ENCODE measurements around the gene RAB11FIP4.
"Not testable (repeated sequence)": the region's sequence is repeated elsewhere in the genome, so short reads cannot be mapped to it uniquely, and the experiment has no call there.

Gene RAB11FIP4

DNA sequence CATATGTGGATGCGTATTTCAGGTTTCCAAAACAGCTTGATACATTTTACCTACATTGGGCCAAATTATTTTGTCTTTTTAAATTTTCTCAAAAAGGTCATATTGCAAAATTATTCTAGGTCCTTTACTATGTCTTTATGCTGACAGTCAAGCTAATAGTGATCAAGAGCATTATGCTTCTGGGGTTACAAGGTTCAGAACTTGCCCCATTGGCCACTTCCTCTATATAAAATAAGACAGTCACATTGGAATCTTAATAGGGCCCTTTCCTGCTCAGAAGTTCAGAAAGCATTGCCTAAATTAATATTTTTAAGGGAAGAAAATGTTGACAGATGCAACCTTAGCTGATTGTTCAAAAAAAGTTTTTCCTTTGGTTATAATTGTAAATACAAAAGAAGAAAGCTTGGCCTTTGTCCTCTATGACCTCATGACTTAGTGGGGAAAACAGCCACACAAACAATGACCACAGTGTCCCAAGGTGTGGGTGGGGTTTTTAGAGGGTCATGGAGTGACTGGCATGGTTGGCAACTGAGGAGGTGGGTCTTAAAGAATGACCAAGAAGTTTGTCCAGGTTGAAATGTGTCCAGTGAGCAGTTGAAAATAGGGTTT is 11.8 kb upstream of the RAB11FIP4 start:
- H3K4me3 ChIP-seq (ENCODE audit: low read depth, low read length), result no peak overlapping the region
- TF ChIP-seq CTCF (IDR thresholded peaks at IDR 0.05; ENCODE audit: borderline replicate concordance, insufficient read depth, low read depth, low read length), result no peak

GRCh38 chr17:31381165-31381668 is 10.3 kb upstream of the RAB11FIP4 start:
- no peak overlapping the region for H3K4me3 ChIP-seq (ENCODE audit: low read depth, low read length)
- no peak for TF ChIP-seq CTCF (IDR thresholded peaks at IDR 0.05; ENCODE audit: borderline replicate concordance, insufficient read depth, low read depth, low read length)

DNA sequence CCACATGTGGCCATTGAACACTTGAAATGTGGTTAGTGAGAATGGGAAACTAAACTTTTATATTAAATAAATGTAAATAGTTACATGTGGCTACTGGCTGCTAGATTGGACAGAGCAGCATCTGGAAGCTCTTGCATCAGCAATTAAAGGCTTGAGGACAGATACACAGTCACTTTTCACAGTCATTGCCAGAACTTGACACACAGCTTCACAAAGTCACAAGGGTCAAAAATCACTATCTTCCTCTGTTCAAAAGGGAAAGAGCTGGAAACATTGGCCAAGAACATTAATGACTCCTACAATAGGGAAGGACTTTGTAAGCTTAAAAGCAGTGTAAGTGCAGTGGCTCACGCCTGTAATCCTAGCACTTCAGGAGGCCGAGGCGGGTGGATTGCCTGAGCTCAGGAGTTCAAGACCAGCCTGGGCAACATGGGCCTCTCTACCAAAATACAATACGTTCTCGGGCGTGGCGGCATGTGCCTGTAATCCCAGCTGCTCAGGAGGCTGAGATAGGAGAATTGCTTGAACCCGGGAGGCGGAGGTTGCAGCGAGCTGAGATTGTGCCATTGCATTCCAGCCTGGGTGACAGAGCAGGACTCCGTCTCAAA is 8.7 kb upstream of the RAB11FIP4 start:
- H3K4me3 ChIP-seq (ENCODE audit: low read depth, low read length), result not testable (repeated sequence)

GRCh38 chr17:31383488-31383887 is 8.0 kb upstream of the RAB11FIP4 start:
- H3K4me3 ChIP-seq (ENCODE audit: low read depth, low read length), result not testable (repeated sequence)

DNA sequence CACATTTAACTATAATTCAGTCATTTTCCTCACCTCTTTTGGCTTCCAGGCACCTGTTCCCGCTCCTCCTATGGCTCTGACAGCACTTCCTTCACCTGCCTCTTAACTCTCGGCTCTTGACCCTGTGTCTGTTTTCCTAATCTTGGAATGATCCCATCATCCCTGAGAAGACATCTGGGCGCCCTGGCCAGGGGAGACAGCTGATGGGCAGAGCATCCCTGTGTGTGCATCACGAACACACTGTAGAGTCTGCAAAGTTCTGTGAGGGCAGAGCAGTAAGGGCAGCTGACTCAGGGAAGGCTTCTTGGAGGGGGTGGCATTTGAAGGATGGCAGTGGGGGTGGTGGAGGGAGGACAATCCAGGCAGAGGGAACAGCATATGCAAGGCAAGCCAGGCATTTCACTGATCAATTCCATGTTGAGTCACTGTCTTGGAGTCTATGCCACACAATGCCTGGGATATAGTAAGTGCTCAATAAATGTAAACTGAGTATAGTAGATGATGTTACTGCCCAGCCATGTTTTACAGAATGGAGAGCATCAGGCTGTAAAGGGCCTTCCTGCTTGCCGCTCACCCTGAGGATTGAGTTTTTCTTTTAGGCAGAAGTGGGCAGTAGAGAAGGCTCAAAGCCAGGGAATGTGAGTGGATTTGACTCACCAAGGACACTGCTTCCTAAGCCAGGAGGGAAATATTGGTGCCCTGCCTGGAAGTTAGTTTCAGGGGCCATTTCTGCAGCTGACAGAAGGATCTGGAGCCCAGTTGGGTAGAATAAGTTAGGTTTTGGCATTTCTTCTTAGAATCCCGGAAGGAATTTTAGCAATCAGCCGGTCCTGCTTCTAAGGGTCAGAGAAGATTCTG is 5.8 kb upstream of the RAB11FIP4 start:
- no peak for TF ChIP-seq CTCF (IDR thresholded peaks at IDR 0.05; ENCODE audit: borderline replicate concordance, insufficient read depth, low read depth, low read length)
- H3K4me3 ChIP-seq (ENCODE audit: low read depth, low read length), result no peak overlapping the region

DNA sequence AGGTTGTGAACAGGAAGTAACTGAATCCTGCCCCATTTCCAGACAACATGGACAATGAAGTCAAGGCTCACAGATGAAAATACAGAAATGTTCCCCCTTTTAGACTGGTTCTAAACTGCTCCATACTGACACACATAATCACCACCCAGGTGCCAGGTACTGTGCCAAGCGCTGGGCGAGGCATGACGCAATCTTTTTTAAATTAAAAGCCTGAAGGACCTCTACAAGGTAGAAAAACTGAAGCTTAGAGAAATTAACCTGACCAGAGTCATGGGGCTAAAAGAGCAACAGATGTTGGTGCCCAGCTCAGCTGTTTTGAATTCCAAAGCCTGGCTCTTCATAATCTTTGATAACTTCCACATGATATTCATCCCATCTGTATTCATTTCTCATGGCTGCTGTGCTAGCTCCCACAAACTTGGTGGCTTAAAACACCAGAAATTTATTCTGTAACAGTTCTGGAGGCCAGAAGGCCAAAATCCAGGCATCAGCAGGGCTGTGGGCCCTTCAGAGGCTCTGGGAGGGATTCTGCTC is 4.9 kb upstream of the RAB11FIP4 start:
- no peak for TF ChIP-seq CTCF (IDR thresholded peaks at IDR 0.05; ENCODE audit: borderline replicate concordance, insufficient read depth, low read depth, low read length)
- H3K4me3 ChIP-seq (ENCODE audit: low read depth, low read length), result no peak overlapping the region

DNA sequence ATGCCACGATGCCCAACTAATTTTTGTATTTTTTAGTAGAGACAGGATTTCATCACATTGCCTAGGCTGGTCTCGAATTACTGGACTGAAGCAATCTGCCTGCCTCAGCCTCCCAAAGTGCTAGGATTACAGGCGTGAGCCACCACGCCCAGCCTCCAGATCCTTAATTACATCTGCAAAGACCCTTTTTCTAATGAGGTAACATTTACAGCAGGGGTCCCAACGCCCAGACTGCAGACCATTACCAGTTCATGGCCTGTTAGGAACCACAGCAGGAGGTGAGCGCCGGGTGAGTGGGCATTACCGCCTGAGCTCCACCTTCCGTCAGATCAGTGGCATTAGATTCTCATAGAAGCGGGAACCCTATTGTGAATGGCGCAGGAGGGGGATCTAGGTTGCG is 4.0 kb upstream of the RAB11FIP4 start:
- H3K4me3 ChIP-seq (ENCODE audit: low read depth, low read length), result no peak overlapping the region
- no peak for TF ChIP-seq CTCF (IDR thresholded peaks at IDR 0.05; ENCODE audit: borderline replicate concordance, insufficient read depth, low read depth, low read length)

- TF ChIP-seq CTCF (IDR thresholded peaks at IDR 0.05; ENCODE audit: borderline replicate concordance, insufficient read depth, low read depth, low read length), result no peak
- H3K4me3 ChIP-seq (ENCODE audit: low read depth, low read length), result no peak overlapping the region
Observed at GRCh38 chr17:31388351-31388750, 3.1 kb upstream of the RAB11FIP4 start.

Measured in GM12875 (cell line).